GM21367 (cell line): Measurements from ENCODE around the gene ALOX12B.
"Not testable (repeated sequence)": the region's sequence is repeated elsewhere in the genome, so short reads cannot be mapped to it uniquely, and the experiment has no call there.

Source experiments
- ATAC-seq: cut with Tn5 transposase; IDR thresholded peaks from one replicate; pipeline ENCODE4 v1.9.1; 2021; ENCODE audit not compliant: unreplicated experiment

Gene ALOX12B

GRCh38 chr17:8119581-8120519 is 32.3 kb upstream of the ALOX12B start:
- no peak for ATAC-seq

GRCh38 chr17:8118769-8119580 is 31.5 kb upstream of the ALOX12B start:
- ATAC-seq = no peak

- ATAC-seq = no peak
Measured at GRCh38 chr17:8117980-8118768, 30.7 kb upstream of the ALOX12B start, which contains the start of gene ALOXE3. Gene ALOXE3 (minus strand): TSS chr17:8118514. CDS start chr17:8117990, 524 bp downstream.

GRCh38 chr17:8117367-8117979 is 30.0 kb upstream of the ALOX12B start:
- ATAC-seq = no peak

GRCh38 chr17:8116776-8117175 is 29.3 kb upstream of the ALOX12B start:
- ATAC-seq = no peak

GRCh38 chr17:8110907-8111306 is 23.4 kb upstream of the ALOX12B start:
- no peak for ATAC-seq

GRCh38 chr17:8110456-8110804 is 22.9 kb upstream of the ALOX12B start:
- ATAC-seq = no peak

GRCh38 chr17:8109661-8110455 is 22.3 kb upstream of the ALOX12B start:
- ATAC-seq = no peak

GRCh38 chr17:8108972-8109660 is 21.6 kb upstream of the ALOX12B start:
- ATAC-seq = no peak

- ATAC-seq = not testable (repeated sequence)
Measured at GRCh38 chr17:8106980-8107379, 19.5 kb upstream of the ALOX12B start.

- ATAC-seq = no peak
Measured at GRCh38 chr17:8105957-8106398, 18.5 kb upstream of the ALOX12B start.

- no peak for ATAC-seq
Measured at GRCh38 chr17:8104911-8105310, 17.4 kb upstream of the ALOX12B start.

- no peak for ATAC-seq
Measured at GRCh38 chr17:8103549-8103948, 16.0 kb upstream of the ALOX12B start.

- ATAC-seq = no peak
Measured at GRCh38 chr17:8101721-8102120, 14.2 kb upstream of the ALOX12B start.

GRCh38 chr17:8100763-8101162 is 13.2 kb upstream of the ALOX12B start:
- ATAC-seq = no peak

GRCh38 chr17:8100111-8100510 is 12.6 kb upstream of the ALOX12B start:
- no peak for ATAC-seq

GRCh38 chr17:8096541-8096940 is 9.0 kb upstream of the ALOX12B start:
- ATAC-seq = no peak

- ATAC-seq = no peak
Measured at GRCh38 chr17:8095361-8095760, 7.8 kb upstream of the ALOX12B start.

GRCh38 chr17:8091033-8091687 is 3.6 kb upstream of the ALOX12B start:
- no peak for ATAC-seq
